GM12801 (cell line): ENCODE measurements around the gene RILPL2.

Experiments
- CTCF ChIP-seq: IDR thresholded peaks from one replicate; pipeline ENCODE4 v1.5.1; 2011; ENCODE audit warnings: control low read depth; ENCODE audit not compliant: insufficient read length; ENCODE audit errors: extremely low read depth

RILPL2 gene

GRCh38 chr12:123457980-123458779 is 21.7 kb upstream of the RILPL2 start, which contains the start of gene SNRNP35:
Gene SNRNP35, plus strand, starts transcription at chr12:123458139. Its CDS starts 7,402 bp downstream, at chr12:123465541.
- no peak for TF ChIP-seq CTCF

- TF ChIP-seq CTCF, result no peak
Measured at GRCh38 chr12:123453165-123453564, 16.7 kb upstream of the RILPL2 start.

GRCh38 chr12:123450636-123451035 is 14.2 kb upstream of the RILPL2 start:
- no peak for TF ChIP-seq CTCF

GRCh38 chr12:123449856-123450255 is 13.4 kb upstream of the RILPL2 start:
- TF ChIP-seq CTCF, result no peak

- no peak for TF ChIP-seq CTCF
Measured at GRCh38 chr12:123449249-123449733, 12.8 kb upstream of the RILPL2 start.

GRCh38 chr12:123446333-123446713 is 9.8 kb upstream of the RILPL2 start:
- no peak for TF ChIP-seq CTCF

GRCh38 chr12:123445388-123446332 is 9.2 kb upstream of the RILPL2 start:
- TF ChIP-seq CTCF, result no peak
